MM.1S (cell line): ENCODE data around the gene SNAPC4.

Source experiments
- CTCF ChIP-seq: fragments of 300-600 bp; sonication (generic); IDR thresholded peaks from 2 replicates; pipeline ENCODE4 v1.5.1; 2016; ENCODE audit warnings: antibody characterized with exemption, low read length, mixed read lengths
- EZH2phosphoT487 ChIP-seq: fragments of 300-600 bp; sonication (generic); IDR thresholded peaks from 2 replicates; pipeline ENCODE4 v1.6.1; 2018; ENCODE audit warnings: antibody characterized with exemption, low read length

- TF ChIP-seq CTCF (no peak), EZH2phosphoT487 (no peak)
Measured at GRCh38 chr9:136391737-136392537, 8.0 kb downstream of the SNAPC4 start.
